ENCODE measurements around the gene MAGEA1. TPM values are rescaled to one million over a fixed set of nuclear protein-coding genes. Genes with fewer than 3 reads are reported as not detected.

MAGEA1 gene
- total and polyA plus RNA-seq, 2 donors (not counting 1 experiment from before 2014, with no cell fraction given): not detected

- no peak for TF ChIP-seq CTCF (conservative IDR thresholded peaks at IDR 0.05 in 1 of 2, IDR thresholded peaks at IDR 0.05 in 1 of 2; ENCODE audit: low read depth in 1 of 2, low read length in 2 of 2)
- TF ChIP-seq EZH2 (IDR thresholded peaks at IDR 0.05; ENCODE audit: low read length, missing control alignments): no peak
- H3K4me3 ChIP-seq (replicated peaks in 1 of 4; ENCODE audit: control extremely low read depth in 1 of 4, insufficient read depth in 1 of 4, low read depth in 3 of 4, low read length in 4 of 4): no peak overlapping the region
- H4K20me1 ChIP-seq (ENCODE audit: control insufficient read depth, extremely low read depth, insufficient read depth, low read length): no peaks in the 10 kb centered on the region
- DNase-seq (ENCODE audit: low read depth in 2 of 2): no peak
- no peak overlapping the region for H3K27ac ChIP-seq (ENCODE audit: insufficient read depth, low read length)
- H3K27me3 ChIP-seq (ENCODE audit: control insufficient read depth, insufficient read depth, low read length): no peaks in the 10 kb centered on the region
- H3K9me3 ChIP-seq (ENCODE audit: control insufficient read depth, insufficient read depth, low read depth, low read length): no peaks in the 10 kb centered on the region
- no peak overlapping the region for H3K4me2 ChIP-seq (ENCODE audit: extremely low read depth, insufficient read depth, low read length)
- H3K9ac ChIP-seq (ENCODE audit: insufficient read depth, low read length): no peak overlapping the region
- no peaks in the 10 kb centered on the region for H3K79me2 ChIP-seq (ENCODE audit: control insufficient read depth, insufficient read depth, low read length)
- no peak overlapping the region for H2AFZ ChIP-seq (ENCODE audit: low read length)
- H3K4me1 ChIP-seq (ENCODE audit: control insufficient read depth, extremely low read depth, insufficient read depth, low read length): no peaks in the 10 kb centered on the region
- H3K36me3 ChIP-seq (ENCODE audit: control insufficient read depth, insufficient read depth, low read length): no peaks in the 10 kb centered on the region
Observed at GRCh38 chrX:153181822-153182221, 2.7 kb downstream of the MAGEA1 start.

- H4K20me1 ChIP-seq (ENCODE audit: control insufficient read depth, extremely low read depth, insufficient read depth, low read length): no peaks in the 10 kb centered on the region
- no peak overlapping the region for H2AFZ ChIP-seq (ENCODE audit: low read length)
- H3K4me1 ChIP-seq (ENCODE audit: control insufficient read depth, extremely low read depth, insufficient read depth, low read length): no peaks in the 10 kb centered on the region
- H3K79me2 ChIP-seq (ENCODE audit: control insufficient read depth, insufficient read depth, low read length): no peaks in the 10 kb centered on the region
- H3K27ac ChIP-seq (ENCODE audit: insufficient read depth, low read length): no peak overlapping the region
- H3K4me3 ChIP-seq (replicated peaks in 1 of 4; ENCODE audit: control extremely low read depth in 1 of 4, insufficient read depth in 1 of 4, low read depth in 3 of 4, low read length in 4 of 4): no peak overlapping the region
- no peak overlapping the region for H3K9ac ChIP-seq (ENCODE audit: insufficient read depth, low read length)
- TF ChIP-seq EZH2 (IDR thresholded peaks at IDR 0.05; ENCODE audit: low read length, missing control alignments): no peak
- no peak for TF ChIP-seq CTCF (conservative IDR thresholded peaks at IDR 0.05 in 1 of 2, IDR thresholded peaks at IDR 0.05 in 1 of 2; ENCODE audit: low read depth in 1 of 2, low read length in 2 of 2)
- DNase-seq (ENCODE audit: low read depth in 2 of 2): no peak
- no peak overlapping the region for H3K4me2 ChIP-seq (ENCODE audit: extremely low read depth, insufficient read depth, low read length)
- no peaks in the 10 kb centered on the region for H3K9me3 ChIP-seq (ENCODE audit: control insufficient read depth, insufficient read depth, low read depth, low read length)
- no peaks in the 10 kb centered on the region for H3K36me3 ChIP-seq (ENCODE audit: control insufficient read depth, insufficient read depth, low read length)
- H3K27me3 ChIP-seq (ENCODE audit: control insufficient read depth, insufficient read depth, low read length): no peaks in the 10 kb centered on the region
Observed at GRCh38 chrX:153184787-153185186, 5.7 kb downstream of the MAGEA1 start.

- Histone ChIP-seq H3K36me3 (ENCODE audit: control insufficient read depth, insufficient read depth, low read length) (no peaks in the 10 kb centered on the region), H3K27me3 (ENCODE audit: control insufficient read depth, insufficient read depth, low read length) (no peaks in the 10 kb centered on the region)
- no peak for DNase-seq (ENCODE audit: low read depth in 2 of 2)
Observed at GRCh38 chrX:153190381-153190780, 11.3 kb downstream of the MAGEA1 start.

More at GRCh38 chrX:153190381-153190780, 11.3 kb downstream of the MAGEA1 start:
- Histone ChIP-seq H4K20me1 (ENCODE audit: control insufficient read depth, extremely low read depth, insufficient read depth, low read length) (no peaks in the 10 kb centered on the region), H3K79me2 (ENCODE audit: control insufficient read depth, insufficient read depth, low read length) (no peaks in the 10 kb centered on the region), H3K9ac (ENCODE audit: insufficient read depth, low read length) (no peak overlapping the region), H3K4me1 (ENCODE audit: control insufficient read depth, extremely low read depth, insufficient read depth, low read length) (no peaks in the 10 kb centered on the region), H3K4me3 (replicated peaks in 1 of 4; ENCODE audit: control extremely low read depth in 1 of 4, insufficient read depth in 1 of 4, low read depth in 3 of 4, low read length in 4 of 4) (no peak overlapping the region), H3K9me3 (ENCODE audit: control insufficient read depth, insufficient read depth, low read depth, low read length) (no peaks in the 10 kb centered on the region), H3K27ac (ENCODE audit: insufficient read depth, low read length) (no peak overlapping the region), H2AFZ (ENCODE audit: low read length) (no peak overlapping the region), H3K4me2 (ENCODE audit: extremely low read depth, insufficient read depth, low read length) (no peak overlapping the region)
- no peak for TF ChIP-seq CTCF (conservative IDR thresholded peaks at IDR 0.05 in 1 of 2, IDR thresholded peaks at IDR 0.05 in 1 of 2; ENCODE audit: low read depth in 1 of 2, low read length in 2 of 2)
- no peak for TF ChIP-seq EZH2 (IDR thresholded peaks at IDR 0.05; ENCODE audit: low read length, missing control alignments)

Data from fibroblast of lung (primary cell).